ENCODE measurements around the gene MID1. TPM values are rescaled to one million over a fixed set of nuclear protein-coding genes. Genes with fewer than 3 reads are reported as not detected.
A peak's percentile ranks its signal among the peaks of the same experiment; 100 is the strongest.

The MID1 gene
- total RNA-seq, 1 donor from 2014 or later, result 9.4 TPM

- intact Hi-C loops (cut with micrococcal nuclease), result no loop called here
- no peaks in the 10 kb centered on the region for H3K27me3 ChIP-seq (ENCODE audit: low read depth)
- peak overlapping the region; percentile 73 for H3K27ac ChIP-seq (replicated peaks)
- no peak for TF ChIP-seq CTCF (IDR thresholded peaks at IDR 0.05; ENCODE audit: borderline replicate concordance)
- H3K4me1 ChIP-seq, result no peaks in the 10 kb centered on the region
- no peaks in the 10 kb centered on the region for H3K36me3 ChIP-seq
- no peaks in the 10 kb centered on the region for H3K9me3 ChIP-seq (replicated peaks)
- H3K4me3 ChIP-seq, result peak overlapping the region; percentile 75
- no peak for DNase-seq
Measured at GRCh38 chrX:10617999-10618351, 2.4 kb downstream of the MID1 start.

GRCh38 chrX:10617186-10617998 lies 3.0 kb downstream of the MID1 start:
- H3K9me3 ChIP-seq (replicated peaks), result no peaks in the 10 kb centered on the region
- intact Hi-C loops (cut with micrococcal nuclease), result no loop called here
- H3K4me3 ChIP-seq, result peak overlapping the region; percentile 75
- peak overlapping the region; percentile 73 for H3K27ac ChIP-seq (replicated peaks)
- DNase-seq, result no peak
- H3K4me1 ChIP-seq, result no peaks in the 10 kb centered on the region
- H3K27me3 ChIP-seq (ENCODE audit: low read depth), result no peaks in the 10 kb centered on the region
- no peaks in the 10 kb centered on the region for H3K36me3 ChIP-seq
- no peak for TF ChIP-seq CTCF (IDR thresholded peaks at IDR 0.05; ENCODE audit: borderline replicate concordance)

- no peaks in the 10 kb centered on the region for H3K36me3 ChIP-seq
- intact Hi-C loops (cut with micrococcal nuclease), result no loop called here
- H3K9me3 ChIP-seq (replicated peaks), result no peaks in the 10 kb centered on the region
- no peaks in the 10 kb centered on the region for H3K4me1 ChIP-seq
- H3K27ac ChIP-seq (replicated peaks), result peak overlapping the region; percentile 16
- peak overlapping the region; percentile 75 for H3K4me3 ChIP-seq
- peak; percentile 69 for TF ChIP-seq CTCF (IDR thresholded peaks at IDR 0.05; ENCODE audit: borderline replicate concordance)
- no peaks in the 10 kb centered on the region for H3K27me3 ChIP-seq (ENCODE audit: low read depth)
- no peak for DNase-seq
Measured at GRCh38 chrX:10615931-10616774, 4.2 kb downstream of the MID1 start.

GRCh38 chrX:10612215-10612614 lies 8.2 kb downstream of the MID1 start:
- intact Hi-C loops (cut with micrococcal nuclease), result no loop called here
- DNase-seq, result no peak
- Histone ChIP-seq H3K27me3 (ENCODE audit: low read depth) (no peaks in the 10 kb centered on the region), H3K27ac (replicated peaks) (peak overlapping the region; percentile 51), H3K9me3 (replicated peaks) (no peaks in the 10 kb centered on the region), H3K36me3 (no peaks in the 10 kb centered on the region), H3K4me3 (no peak overlapping the region), H3K4me1 (no peaks in the 10 kb centered on the region)
- TF ChIP-seq CTCF (IDR thresholded peaks at IDR 0.05; ENCODE audit: borderline replicate concordance), result no peak

- TF ChIP-seq CTCF (IDR thresholded peaks at IDR 0.05; ENCODE audit: borderline replicate concordance), result no peak
- intact Hi-C loops (cut with micrococcal nuclease), result no loop called here
- H3K4me1 ChIP-seq, result no peaks in the 10 kb centered on the region
Measured at GRCh38 chrX:10611441-10612090, 8.8 kb downstream of the MID1 start.

More at GRCh38 chrX:10611441-10612090, 8.8 kb downstream of the MID1 start:
- Histone ChIP-seq H3K27me3 (ENCODE audit: low read depth) (no peaks in the 10 kb centered on the region), H3K27ac (replicated peaks) (peak overlapping the region; percentile 51), H3K9me3 (replicated peaks) (no peaks in the 10 kb centered on the region), H3K4me3 (no peak overlapping the region), H3K36me3 (no peaks in the 10 kb centered on the region)
- DNase-seq, result no peak

Data from left ventricle myocardium inferior (tissue), 1 donor.